PC-9 (cell line): ENCODE data around the gene PPP1R9B.

Source experiments
- CTCF ChIP-seq: fragments of 200-600 bp; sonication (generic); conservative IDR thresholded peaks from 2 replicates; pipeline ENCODE4 v1.6.1; 2017; ENCODE audit warnings: mixed run types, antibody characterized with exemption, mild to moderate bottlenecking, moderate library complexity
- EZH2 ChIP-seq: fragments of 200-600 bp; sonication (generic); IDR thresholded peaks from 2 replicates; pipeline ENCODE4 v1.8.0; 2017; ENCODE audit warnings: antibody characterized with exemption, low read depth

GRCh38 chr17:50091918-50092285 lies 58.6 kb downstream of the PPP1R9B start:
- no peak for TF ChIP-seq CTCF
- no peak for TF ChIP-seq EZH2
